Measurements from ENCODE around the gene PFN3. TPM values are rescaled to one million over a fixed set of nuclear protein-coding genes. Genes with fewer than 3 reads are reported as not detected.

The PFN3 gene
- total and polyA plus RNA-seq, 2 of the 13 experiments (the other 11 are each of a cell fraction or from before 2014, with no cell fraction given): not detected

GRCh38 chr5:177409043-177409801 lies 8.8 kb upstream of the PFN3 start, which contains the start of gene F12 (continued):
- TF ChIP-seq ZNF180 (CRISPR knock-in tag; IDR thresholded peaks at IDR 0.05; ENCODE audit: borderline replicate concordance, low read depth) (no peak), SRY (CRISPR knock-in tag; IDR thresholded peaks at IDR 0.05) (no peak), ESRRA (CRISPR knock-in tag; IDR thresholded peaks at IDR 0.05; ENCODE audit: low read depth) (peak; percentile 79; the same call in 1 of the 2 replicates), MTF1 (CRISPR knock-in tag; IDR thresholded peaks at IDR 0.05) (no peak), ZSCAN29 (CRISPR knock-in tag; conservative IDR thresholded peaks at IDR 0.05) (no peak), ZNF382 (CRISPR knock-in tag; IDR thresholded peaks at IDR 0.05; ENCODE audit: borderline replicate concordance) (no peak), NR1H2 (CRISPR knock-in tag; IDR thresholded peaks at IDR 0.05; ENCODE audit: borderline replicate concordance, low read depth) (no peak), PHF20 (CRISPR knock-in tag; IDR thresholded peaks at IDR 0.05) (no peak), FOXK2 (IDR thresholded peaks at IDR 0.05) (no peak), PHF21A (CRISPR knock-in tag; IDR thresholded peaks at IDR 0.05) (peak; percentile 78), ZNF567 (CRISPR knock-in tag; IDR thresholded peaks at IDR 0.05; ENCODE audit: borderline replicate concordance) (no peak), ZSCAN25 (CRISPR knock-in tag; IDR thresholded peaks at IDR 0.05) (no peak), ZNF263 (CRISPR knock-in tag; IDR thresholded peaks at IDR 0.05) (no peak), SOX5 (CRISPR knock-in tag; IDR thresholded peaks at IDR 0.05; ENCODE audit: borderline replicate concordance) (no peak), IRF2 (CRISPR knock-in tag; IDR thresholded peaks at IDR 0.05) (0 out of 2 replicates have a peak, but pooled peaks have one; percentile 15), ELK4 (CRISPR knock-in tag; IDR thresholded peaks at IDR 0.05; ENCODE audit: borderline replicate concordance) (no peak), SP2 (CRISPR knock-in tag; IDR thresholded peaks at IDR 0.05) (no peak), KDM6A (CRISPR knock-in tag; IDR thresholded peaks at IDR 0.05; ENCODE audit: low read depth) (peak; percentile 61; the same call in 1 of the 2 replicates), ZNF3 (CRISPR knock-in tag; IDR thresholded peaks at IDR 0.05) (no peak), ZNF788 (CRISPR knock-in tag; IDR thresholded peaks at IDR 0.05; ENCODE audit: borderline replicate concordance) (peak; percentile 26; the same call in 1 of the 2 replicates), ZNF784 (CRISPR knock-in tag; IDR thresholded peaks at IDR 0.05; ENCODE audit: borderline replicate concordance) (no peak), MTA1 (CRISPR knock-in tag; IDR thresholded peaks at IDR 0.05; ENCODE audit: borderline replicate concordance) (peak; percentile 93), SOX13 (IDR thresholded peaks at IDR 0.05) (no peak), SOX13 (CRISPR knock-in tag; conservative IDR thresholded peaks at IDR 0.05 in 1 of 2, IDR thresholded peaks at IDR 0.05 in 1 of 2) (no peak), SNRNP70 (IDR thresholded peaks at IDR 0.05; ENCODE audit: low read depth, low read length) (no peak), HOXA5 (CRISPR knock-in tag; IDR thresholded peaks at IDR 0.05) (no peak), ZGPAT (CRISPR knock-in tag; IDR thresholded peaks at IDR 0.05) (no peak; the same call in 1 of the 2 replicates), RFX5 (IDR thresholded peaks at IDR 0.05; ENCODE audit: low read depth, low read length) (no peak), ZNF292 (CRISPR knock-in tag; IDR thresholded peaks at IDR 0.05; ENCODE audit: borderline replicate concordance, low read depth) (peak; percentile 86; the same call in 1 of the 2 replicates)

Data from HepG2 (cell line).